Measurements from ENCODE around the gene NME4. TPM values are rescaled to one million over a fixed set of nuclear protein-coding genes. Genes with fewer than 3 reads are reported as not detected.

Gene NME4
- total RNA-seq, 1 experiment from 2014 or later: 68.2 TPM

- H3K9me2 ChIP-seq (ENCODE audit: insufficient read depth): no peaks in the 10 kb centered on the region
- peaks cover 0 to 4% of the 10 kb centered on the region in 2 experiments; a peak in 2 of 4 replicates for H3K4me1 ChIP-seq (ENCODE audit: control insufficient read depth in 1 of 2, insufficient read depth in 2 of 2, low read length in 2 of 2)
- TF ChIP-seq ZFX (IDR thresholded peaks at IDR 0.05) (no peak), FOSL1 (IDR thresholded peaks at IDR 0.05; ENCODE audit: low read depth) (no peak), MAX (IDR thresholded peaks at IDR 0.05) (no peak), CBX3 (IDR thresholded peaks at IDR 0.05; ENCODE audit: low read depth) (no peak), ZBTB33 (IDR thresholded peaks at IDR 0.05; ENCODE audit: extremely low read depth, insufficient replicate concordance, low read length) (no peak), EZH2phosphoT487 (IDR thresholded peaks at IDR 0.05; ENCODE audit: borderline replicate concordance) (no peak), EZH2 (IDR thresholded peaks at IDR 0.05) (no peak)
- ChIA-PET POLR2A (no interaction called here), RAD21 (ENCODE audit: low non-redundant PET in 1 of 2, low total read pairs in 2 of 2, uncharacterized antibody in 2 of 2, unreplicated experiment in 2 of 2) (no interaction called here), CTCF (no interaction called here)
- intact Hi-C loops (cut with micrococcal nuclease): no loop called here
- no peaks in the 10 kb centered on the region for H3K79me2 ChIP-seq (ENCODE audit: insufficient read depth, low read length)
- ATAC-seq (no peak), DNase-seq (ENCODE audit: low read depth, low spot score) (no peak)
- H3K4me2 ChIP-seq (ENCODE audit: low read length): no peak overlapping the region
- no peak overlapping the region for H3K9ac ChIP-seq (ENCODE audit: low read length)
- H3K27me3 ChIP-seq (ENCODE audit: insufficient read depth, low read length): no peaks in the 10 kb centered on the region
- no TSS peak for BruUV-seq (replicated peaks)
- 0 out of 4 replicates have a peak, but pooled peaks cover 0 to 3% of the 10 kb centered on the region in 2 experiments for H3K36me3 ChIP-seq (ENCODE audit: control insufficient read depth in 1 of 2, insufficient read depth in 2 of 2, low read length in 2 of 2)
- H3K27ac ChIP-seq (ENCODE audit: low read depth, low read length): no peak overlapping the region
- H3K9me3 ChIP-seq (ENCODE audit: control insufficient read depth in 1 of 2, insufficient read depth in 1 of 2, low read depth in 1 of 2, low read length in 2 of 2): no peaks in the 10 kb centered on the region
- H2AFZ ChIP-seq (ENCODE audit: low read depth, low read length, poor library complexity, severe bottlenecking): no peak overlapping the region
- H4K20me1 ChIP-seq (ENCODE audit: insufficient read depth): no peaks in the 10 kb centered on the region
- no peak overlapping the region for H3K4me3 ChIP-seq (replicated peaks in 1 of 2; ENCODE audit: low read depth in 1 of 2, low read length in 2 of 2)
These were observed 32.2 kb upstream of the NME4 start for GRCh38 chr16:364595-365491.

Measured in HCT116 (cell line).